CD4-positive, alpha-beta T cell treated with Interleukin-21 for 1 hour (primary cell): ENCODE measurements around the gene UBC.
A peak's percentile ranks its signal among the peaks of the same experiment; 100 is the strongest.
"Not testable (repeated sequence)": the region's sequence is repeated elsewhere in the genome, so short reads cannot be mapped to it uniquely, and the experiment has no call there.

Experiments
- DNase-seq: peaks from one replicate; pipeline ENCODE4 v3.0.0-alpha.2; 2020

Gene UBC

GRCh38 chr12:124914392-124915238 is at the start of gene UBC:
UBC (minus strand) TSS chr12:124914650; CDS start chr12:124913771, 879 bp downstream.
- DNase-seq, result peak; percentile 93

GRCh38 chr12:124963211-124963610 is 48.8 kb upstream of the UBC start:
- DNase-seq, result no peak

GRCh38 chr12:124961055-124961454 is 46.6 kb upstream of the UBC start:
- DNase-seq, result no peak

GRCh38 chr12:124956571-124956970 is 42.1 kb upstream of the UBC start:
- DNase-seq, result no peak

GRCh38 chr12:124954771-124955170 is 40.3 kb upstream of the UBC start:
- DNase-seq, result no peak

GRCh38 chr12:124953689-124954405 is 39.4 kb upstream of the UBC start:
- no peak for DNase-seq

- no peak for DNase-seq
Measured at GRCh38 chr12:124952801-124953200, 38.4 kb upstream of the UBC start.

GRCh38 chr12:124952295-124952694 is 37.8 kb upstream of the UBC start:
- no peak for DNase-seq

GRCh38 chr12:124949779-124950728 is 35.6 kb upstream of the UBC start:
- DNase-seq, result no peak

GRCh38 chr12:124949066-124949465 is 34.6 kb upstream of the UBC start:
- no peak for DNase-seq

- DNase-seq, result no peak
Measured at GRCh38 chr12:124947561-124948398, 33.3 kb upstream of the UBC start.

- no peak for DNase-seq
Measured at GRCh38 chr12:124947013-124947412, 32.6 kb upstream of the UBC start.

GRCh38 chr12:124946447-124946793 is 32.0 kb upstream of the UBC start:
- no peak for DNase-seq

GRCh38 chr12:124941170-124941527 is 26.7 kb upstream of the UBC start:
- DNase-seq, result no peak

GRCh38 chr12:124940393-124941169 is 26.1 kb upstream of the UBC start:
- peak; percentile 83 for DNase-seq

GRCh38 chr12:124940143-124940392 is 25.6 kb upstream of the UBC start:
- DNase-seq, result no peak

GRCh38 chr12:124939421-124940142 is 25.1 kb upstream of the UBC start:
- peak; percentile 92 for DNase-seq

GRCh38 chr12:124939079-124939420 is 24.6 kb upstream of the UBC start:
- DNase-seq, result peak; percentile 77

- no peak for DNase-seq
Measured at GRCh38 chr12:124938587-124938986, 24.1 kb upstream of the UBC start.

GRCh38 chr12:124938108-124938507 is 23.7 kb upstream of the UBC start:
- no peak for DNase-seq

GRCh38 chr12:124931528-124931927 is 17.1 kb upstream of the UBC start:
- DNase-seq, result not testable (repeated sequence)
